GM21360 (cell line): Measurements from ENCODE around the gene HOMEZ.
"Not testable (repeated sequence)": the region's sequence is repeated elsewhere in the genome, so short reads cannot be mapped to it uniquely, and the experiment has no call there.

Experiments used
- ATAC-seq: cut with Tn5 transposase; IDR thresholded peaks from one replicate; pipeline ENCODE4 v1.9.1; 2021; ENCODE audit warnings: mild to moderate bottlenecking, moderate library complexity; ENCODE audit not compliant: unreplicated experiment

Gene HOMEZ

GRCh38 chr14:23286020-23286901 lies at the start of gene HOMEZ:
Gene HOMEZ, minus strand, starts transcription at chr14:23286132. Its CDS starts 180 bp downstream, at chr14:23285952.
- peak; percentile 94 for ATAC-seq

GRCh38 chr14:23335623-23336022 lies 49.7 kb upstream of the HOMEZ start:
- ATAC-seq = no peak

GRCh38 chr14:23327947-23328744 lies 42.2 kb upstream of the HOMEZ start:
- no peak for ATAC-seq

- ATAC-seq = no peak
Measured at GRCh38 chr14:23326491-23327332, 40.8 kb upstream of the HOMEZ start.

GRCh38 chr14:23325746-23326145 lies 39.8 kb upstream of the HOMEZ start:
- not testable (repeated sequence) for ATAC-seq

- no peak for ATAC-seq
Measured at GRCh38 chr14:23324993-23325392, 39.1 kb upstream of the HOMEZ start.

GRCh38 chr14:23324455-23324846 lies 38.5 kb upstream of the HOMEZ start:
- ATAC-seq = no peak

GRCh38 chr14:23323838-23324454 lies 38.0 kb upstream of the HOMEZ start:
- ATAC-seq = no peak

- no peak for ATAC-seq
Measured at GRCh38 chr14:23322568-23323517, 36.9 kb upstream of the HOMEZ start.

- ATAC-seq = no peak
Measured at GRCh38 chr14:23321572-23322547, 35.9 kb upstream of the HOMEZ start.

GRCh38 chr14:23320584-23321571 lies 34.9 kb upstream of the HOMEZ start, which contains the start of gene PABPN1:
Gene PABPN1, plus strand, starts transcription at chr14:23321457. Its CDS starts 13 bp downstream, at chr14:23321470.
- peak; percentile 84 for ATAC-seq

- ATAC-seq = no peak
Measured at GRCh38 chr14:23319746-23320583, 34.0 kb upstream of the HOMEZ start.

- ATAC-seq = no peak
Measured at GRCh38 chr14:23316300-23316699, 30.4 kb upstream of the HOMEZ start.

- ATAC-seq = no peak
Measured at GRCh38 chr14:23310546-23310945, 24.6 kb upstream of the HOMEZ start.

- ATAC-seq = no peak
Measured at GRCh38 chr14:23308721-23309445, 23.0 kb upstream of the HOMEZ start.
